Measurements from ENCODE around the gene WDR77. TPM values are rescaled to one million over a fixed set of nuclear protein-coding genes. Genes with fewer than 3 reads are reported as not detected.
A peak's percentile ranks its signal among the peaks of the same experiment; 100 is the strongest.

The WDR77 gene
- total and polyA plus RNA-seq, 2 donors (not counting 1 experiment from before 2014, with no cell fraction given) = 40.5 to 85.5 TPM

GRCh38 chr1:111404588-111404987 is 44.5 kb downstream of the WDR77 start:
- no peak overlapping the region for H3K4me3 ChIP-seq (ENCODE audit: control extremely low read depth in 1 of 5, extremely low read depth in 1 of 5, insufficient read depth in 1 of 5, low read depth in 2 of 5, low read length in 4 of 5)
- no peak overlapping the region for H2AFZ ChIP-seq (ENCODE audit: insufficient read depth, low read depth, low read length, poor library complexity, severe bottlenecking)
- CTCF ChIA-PET = interaction anchor here (0.9 to 2.8 kb wide), 10 partner anchors 34 to 374 kb away, joined by 3 to 16 read pairs (median 4); no protein-coding TSS in a partner anchor
- H3K4me2 ChIP-seq (replicated peaks; ENCODE audit: low read depth, low read length, poor library complexity, severe bottlenecking) = peak overlapping the region; percentile 2
- peak overlapping the region in 1 of 2 donors; percentile 10 for H3K27ac ChIP-seq (ENCODE audit: low read length in 2 of 2)
- 0% methylated on average over 1 of the region's 4 CpGs for WGBS (ENCODE audit: insufficient coverage)
- H3K9me3 Mint-ChIP-seq (ENCODE audit: insufficient read depth) = no peaks in the 10 kb centered on the region
- no peaks in the 10 kb centered on the region for H3K9me3 ChIP-seq (ENCODE audit: control extremely low read depth in 1 of 3, control insufficient read depth in 2 of 3, insufficient read depth in 1 of 3, low read length in 2 of 3)
- H3K4me3 Mint-ChIP-seq = peak overlapping the region; percentile 5
- TF ChIP-seq EZH2 (IDR thresholded peaks at IDR 0.05; ENCODE audit: borderline replicate concordance, insufficient read depth, low read depth, low read length, poor library complexity, severe bottlenecking) = no peak
- TF ChIP-seq, protein P1, sequence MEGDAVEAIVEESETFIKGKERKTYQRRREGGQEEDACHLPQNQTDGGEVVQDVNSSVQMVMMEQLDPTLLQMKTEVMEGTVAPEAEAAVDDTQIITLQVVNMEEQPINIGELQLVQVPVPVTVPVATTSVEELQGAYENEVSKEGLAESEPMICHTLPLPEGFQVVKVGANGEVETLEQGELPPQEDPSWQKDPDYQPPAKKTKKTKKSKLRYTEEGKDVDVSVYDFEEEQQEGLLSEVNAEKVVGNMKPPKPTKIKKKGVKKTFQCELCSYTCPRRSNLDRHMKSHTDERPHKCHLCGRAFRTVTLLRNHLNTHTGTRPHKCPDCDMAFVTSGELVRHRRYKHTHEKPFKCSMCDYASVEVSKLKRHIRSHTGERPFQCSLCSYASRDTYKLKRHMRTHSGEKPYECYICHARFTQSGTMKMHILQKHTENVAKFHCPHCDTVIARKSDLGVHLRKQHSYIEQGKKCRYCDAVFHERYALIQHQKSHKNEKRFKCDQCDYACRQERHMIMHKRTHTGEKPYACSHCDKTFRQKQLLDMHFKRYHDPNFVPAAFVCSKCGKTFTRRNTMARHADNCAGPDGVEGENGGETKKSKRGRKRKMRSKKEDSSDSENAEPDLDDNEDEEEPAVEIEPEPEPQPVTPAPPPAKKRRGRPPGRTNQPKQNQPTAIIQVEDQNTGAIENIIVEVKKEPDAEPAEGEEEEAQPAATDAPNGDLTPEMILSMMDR (IDR thresholded peaks at IDR 0.05) = no peak
- POLR2A ChIA-PET = interaction anchor here (1.6 kb wide), 1 partner anchor 201 kb away, joined by 5 read pairs; no protein-coding TSS in a partner anchor
- no peaks in the 10 kb centered on the region for H3K27me3 ChIP-seq (replicated peaks in 1 of 4; ENCODE audit: control extremely low read depth in 1 of 4, control insufficient read depth in 3 of 4, insufficient read depth in 4 of 4, low read length in 3 of 4)
- no peak overlapping the region for H3K9ac ChIP-seq (ENCODE audit: low read length)
- no peaks in the 10 kb centered on the region for H3K27me3 Mint-ChIP-seq
- no peaks in the 10 kb centered on the region for H4K20me1 ChIP-seq (ENCODE audit: control insufficient read depth, insufficient read depth, low read length, poor library complexity, severe bottlenecking)
- H3K4me1 Mint-ChIP-seq = peaks cover 41% of the 10 kb centered on the region
- intact Hi-C loops (cut with micrococcal nuclease) = no loop called here
- no peaks in the 10 kb centered on the region for H3K36me3 ChIP-seq (replicated peaks in 1 of 2; ENCODE audit: control extremely low read depth in 1 of 2, control insufficient read depth in 1 of 2, extremely low read depth in 1 of 2, insufficient read depth in 2 of 2, low read length in 1 of 2)
- no peaks in the 10 kb centered on the region for H3K79me2 ChIP-seq (ENCODE audit: control insufficient read depth, insufficient read depth, low read length)
- peaks cover 32 to 37% of the 10 kb centered on the region in 2 donors for H3K4me1 ChIP-seq (ENCODE audit: control insufficient read depth in 2 of 2, insufficient read depth in 2 of 2, low read length in 2 of 2)
- ATAC-seq (ENCODE audit: low read depth) = peak; percentile 50
- DNase-seq = peak; percentile 58
- H3K27ac Mint-ChIP-seq = peak overlapping the region; percentile 12

- Histone ChIP-seq H3K9ac (ENCODE audit: low read length) (no peak overlapping the region), H4K20me1 (ENCODE audit: control insufficient read depth, insufficient read depth, low read length, poor library complexity, severe bottlenecking) (no peaks in the 10 kb centered on the region), H3K4me1 (ENCODE audit: control insufficient read depth in 2 of 2, insufficient read depth in 2 of 2, low read length in 2 of 2) (peaks cover 30 to 33% of the 10 kb centered on the region in 2 donors), H2AFZ (ENCODE audit: insufficient read depth, low read depth, low read length, poor library complexity, severe bottlenecking) (no peak overlapping the region), H3K27ac (ENCODE audit: low read length in 2 of 2) (no peak overlapping the region), H3K36me3 (replicated peaks in 1 of 2; ENCODE audit: control extremely low read depth in 1 of 2, control insufficient read depth in 1 of 2, extremely low read depth in 1 of 2, insufficient read depth in 2 of 2, low read length in 1 of 2) (no peaks in the 10 kb centered on the region), H3K27me3 (replicated peaks in 1 of 4; ENCODE audit: control extremely low read depth in 1 of 4, control insufficient read depth in 3 of 4, insufficient read depth in 4 of 4, low read length in 3 of 4) (no peaks in the 10 kb centered on the region), H3K4me2 (replicated peaks; ENCODE audit: low read depth, low read length, poor library complexity, severe bottlenecking) (no peak overlapping the region), H3K9me3 (ENCODE audit: control extremely low read depth in 1 of 3, control insufficient read depth in 2 of 3, insufficient read depth in 1 of 3, low read length in 2 of 3) (no peaks in the 10 kb centered on the region), H3K79me2 (ENCODE audit: control insufficient read depth, insufficient read depth, low read length) (no peaks in the 10 kb centered on the region), H3K4me3 (ENCODE audit: control extremely low read depth in 1 of 5, extremely low read depth in 1 of 5, insufficient read depth in 1 of 5, low read depth in 2 of 5, low read length in 4 of 5) (no peak overlapping the region)
- whole genome bisulfite sequencing (ENCODE audit: insufficient coverage) = 100% methylated on average over 1 of the region's 5 CpGs
- TF ChIP-seq EZH2 (IDR thresholded peaks at IDR 0.05; ENCODE audit: borderline replicate concordance, insufficient read depth, low read depth, low read length, poor library complexity, severe bottlenecking) = no peak
- TF ChIP-seq, protein P1 (IDR thresholded peaks at IDR 0.05) = no peak
- Mint-ChIP-seq H3K4me3 (no peak overlapping the region), H3K9me3 (ENCODE audit: insufficient read depth) (peaks cover 5% of the 10 kb centered on the region), H3K4me1 (peaks cover 44% of the 10 kb centered on the region), H3K27me3 (no peaks in the 10 kb centered on the region), H3K27ac (no peak overlapping the region)
- no peak for DNase-seq
- ATAC-seq (ENCODE audit: low read depth) = no peak
- intact Hi-C loops (cut with micrococcal nuclease) = no loop called here
- POLR2A ChIA-PET = no interaction called here
- CTCF ChIA-PET = interaction anchor here (0.8 to 4.2 kb wide), 12 partner anchors 12 to 619 kb away, joined by 3 to 58 read pairs (median 10); partner anchors contain the start of gene OVGP1
Measured at GRCh38 chr1:111402083-111402482, 47.0 kb downstream of the WDR77 start.
